Measurements from ENCODE around the gene SERINC4.
"Not testable (repeated sequence)": the region's sequence is repeated elsewhere in the genome, so short reads cannot be mapped to it uniquely, and the experiment has no call there.

Gene SERINC4

DNA sequence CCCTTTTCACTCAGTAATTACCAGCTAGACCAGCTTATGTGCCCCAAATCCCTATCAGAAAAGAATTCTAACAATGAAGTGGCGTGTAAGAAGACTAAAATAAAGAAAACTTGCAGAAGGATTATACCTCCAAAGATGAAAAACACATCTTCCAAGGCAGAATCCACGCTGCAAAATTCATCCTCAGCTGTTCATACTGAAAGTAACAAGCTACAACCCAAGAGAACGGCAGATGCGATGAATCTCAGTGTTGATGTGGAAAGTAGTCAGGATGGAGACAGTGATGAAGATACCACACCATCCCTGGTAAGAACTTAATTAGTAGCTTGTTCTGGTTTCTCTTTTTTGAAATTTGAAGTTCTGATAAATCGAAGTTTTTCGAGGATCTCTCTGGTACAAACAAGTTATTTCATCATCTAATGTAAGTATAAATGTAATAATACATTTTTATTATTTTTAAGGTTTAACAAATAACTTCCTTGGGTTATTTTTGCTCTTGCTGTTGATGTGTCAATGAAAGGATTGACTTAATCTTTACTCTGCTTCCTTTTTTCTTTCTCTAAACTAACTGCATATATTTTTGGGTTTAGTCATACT, 28.1 kb upstream of the SERINC4 start:
- Histone ChIP-seq H3K4me3 (replicated peaks; ENCODE audit: insufficient read depth, low read length) (peak overlapping the region; percentile 83), H3K27me3 (ENCODE audit: insufficient read depth, poor library complexity, severe bottlenecking) (no peaks in the 10 kb centered on the region), H3K27ac (replicated peaks) (peak overlapping the region; percentile 85)
- TF ChIP-seq, protein P1, sequence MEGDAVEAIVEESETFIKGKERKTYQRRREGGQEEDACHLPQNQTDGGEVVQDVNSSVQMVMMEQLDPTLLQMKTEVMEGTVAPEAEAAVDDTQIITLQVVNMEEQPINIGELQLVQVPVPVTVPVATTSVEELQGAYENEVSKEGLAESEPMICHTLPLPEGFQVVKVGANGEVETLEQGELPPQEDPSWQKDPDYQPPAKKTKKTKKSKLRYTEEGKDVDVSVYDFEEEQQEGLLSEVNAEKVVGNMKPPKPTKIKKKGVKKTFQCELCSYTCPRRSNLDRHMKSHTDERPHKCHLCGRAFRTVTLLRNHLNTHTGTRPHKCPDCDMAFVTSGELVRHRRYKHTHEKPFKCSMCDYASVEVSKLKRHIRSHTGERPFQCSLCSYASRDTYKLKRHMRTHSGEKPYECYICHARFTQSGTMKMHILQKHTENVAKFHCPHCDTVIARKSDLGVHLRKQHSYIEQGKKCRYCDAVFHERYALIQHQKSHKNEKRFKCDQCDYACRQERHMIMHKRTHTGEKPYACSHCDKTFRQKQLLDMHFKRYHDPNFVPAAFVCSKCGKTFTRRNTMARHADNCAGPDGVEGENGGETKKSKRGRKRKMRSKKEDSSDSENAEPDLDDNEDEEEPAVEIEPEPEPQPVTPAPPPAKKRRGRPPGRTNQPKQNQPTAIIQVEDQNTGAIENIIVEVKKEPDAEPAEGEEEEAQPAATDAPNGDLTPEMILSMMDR (IDR thresholded peaks at IDR 0.05; ENCODE audit: insufficient read depth, low read length): no peak
- TF ChIP-seq POLR2AphosphoS5 (IDR thresholded peaks at IDR 0.05; ENCODE audit: low read depth) (no peak), SPI1 (IDR thresholded peaks at IDR 0.05; ENCODE audit: borderline replicate concordance, low read depth) (no peak), GABPA (IDR thresholded peaks at IDR 0.05; ENCODE audit: low read depth) (no peak)
- TF ChIP-seq, protein P2, sequence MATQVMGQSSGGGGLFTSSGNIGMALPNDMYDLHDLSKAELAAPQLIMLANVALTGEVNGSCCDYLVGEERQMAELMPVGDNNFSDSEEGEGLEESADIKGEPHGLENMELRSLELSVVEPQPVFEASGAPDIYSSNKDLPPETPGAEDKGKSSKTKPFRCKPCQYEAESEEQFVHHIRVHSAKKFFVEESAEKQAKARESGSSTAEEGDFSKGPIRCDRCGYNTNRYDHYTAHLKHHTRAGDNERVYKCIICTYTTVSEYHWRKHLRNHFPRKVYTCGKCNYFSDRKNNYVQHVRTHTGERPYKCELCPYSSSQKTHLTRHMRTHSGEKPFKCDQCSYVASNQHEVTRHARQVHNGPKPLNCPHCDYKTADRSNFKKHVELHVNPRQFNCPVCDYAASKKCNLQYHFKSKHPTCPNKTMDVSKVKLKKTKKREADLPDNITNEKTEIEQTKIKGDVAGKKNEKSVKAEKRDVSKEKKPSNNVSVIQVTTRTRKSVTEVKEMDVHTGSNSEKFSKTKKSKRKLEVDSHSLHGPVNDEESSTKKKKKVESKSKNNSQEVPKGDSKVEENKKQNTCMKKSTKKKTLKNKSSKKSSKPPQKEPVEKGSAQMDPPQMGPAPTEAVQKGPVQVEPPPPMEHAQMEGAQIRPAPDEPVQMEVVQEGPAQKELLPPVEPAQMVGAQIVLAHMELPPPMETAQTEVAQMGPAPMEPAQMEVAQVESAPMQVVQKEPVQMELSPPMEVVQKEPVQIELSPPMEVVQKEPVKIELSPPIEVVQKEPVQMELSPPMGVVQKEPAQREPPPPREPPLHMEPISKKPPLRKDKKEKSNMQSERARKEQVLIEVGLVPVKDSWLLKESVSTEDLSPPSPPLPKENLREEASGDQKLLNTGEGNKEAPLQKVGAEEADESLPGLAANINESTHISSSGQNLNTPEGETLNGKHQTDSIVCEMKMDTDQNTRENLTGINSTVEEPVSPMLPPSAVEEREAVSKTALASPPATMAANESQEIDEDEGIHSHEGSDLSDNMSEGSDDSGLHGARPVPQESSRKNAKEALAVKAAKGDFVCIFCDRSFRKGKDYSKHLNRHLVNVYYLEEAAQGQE (IDR thresholded peaks at IDR 0.05; ENCODE audit: insufficient replicate concordance, low read depth): no peak
- no peak for DNase-seq (ENCODE audit: low read depth in 1 of 2, low spot score in 1 of 2)

DNA sequence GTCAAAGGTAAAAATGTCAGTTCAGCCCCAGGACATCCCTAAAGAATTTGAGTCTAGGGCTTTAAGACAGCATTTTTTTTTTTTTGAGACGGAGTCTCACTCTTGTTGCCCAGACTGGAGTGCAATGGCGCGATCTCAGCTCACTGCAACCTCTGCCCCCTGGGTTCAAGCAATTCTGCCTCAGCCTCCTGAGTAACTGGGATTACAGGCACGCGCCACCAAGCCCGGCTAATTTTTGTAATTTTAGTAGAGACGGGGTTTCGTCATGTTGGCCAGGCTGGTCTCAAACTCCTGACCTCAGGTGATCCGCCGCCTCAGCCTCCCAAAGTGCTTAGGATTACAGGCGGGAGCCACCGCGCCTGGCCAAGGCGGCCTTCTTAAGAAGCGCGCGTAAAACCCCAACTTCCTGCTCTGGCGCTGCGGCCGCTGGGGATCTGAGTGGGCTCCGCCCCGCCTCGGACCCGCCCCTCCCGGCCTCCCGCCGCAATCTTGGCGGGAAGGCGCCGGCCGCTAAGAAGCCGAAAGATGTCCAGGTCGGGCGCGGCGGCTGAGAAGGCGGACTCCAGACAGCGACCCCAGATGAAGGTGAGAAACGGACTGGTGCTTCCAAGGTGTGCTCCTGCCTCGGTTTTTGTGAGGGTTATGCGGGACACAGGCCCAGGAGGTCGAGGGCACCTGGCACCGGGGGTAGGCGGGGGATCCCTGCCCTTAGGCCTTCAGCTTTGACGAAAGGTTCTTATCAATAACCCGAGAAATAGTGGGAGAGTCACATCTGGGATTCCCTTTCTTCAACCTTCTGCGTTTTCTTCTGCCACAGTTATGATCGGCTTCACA, 26.7 kb upstream of the SERINC4 start, which contains the start of gene WDR76:
Gene WDR76 (plus strand): TSS at position 495 of the 834 bp plus-strand sequence. CDS start 31 bp downstream, at position 526.
- Histone ChIP-seq H3K27me3 (ENCODE audit: insufficient read depth, poor library complexity, severe bottlenecking) (no peaks in the 10 kb centered on the region), H3K4me3 (replicated peaks; ENCODE audit: insufficient read depth, low read length) (peak within 1 kb of the TSS; percentile 83), H3K27ac (replicated peaks) (peak within 1 kb of the TSS; percentile 85)
- DNase-seq (ENCODE audit: low read depth in 1 of 2, low spot score in 1 of 2): peak; percentile 76 to 89
- TF ChIP-seq SPI1 (IDR thresholded peaks at IDR 0.05; ENCODE audit: borderline replicate concordance, low read depth) (no peak; the same call in 1 of the 2 replicates), POLR2AphosphoS5 (IDR thresholded peaks at IDR 0.05; ENCODE audit: low read depth) (peak; percentile 70)
- TF ChIP-seq, protein P2 (IDR thresholded peaks at IDR 0.05; ENCODE audit: insufficient replicate concordance, low read depth): no peak

DNA sequence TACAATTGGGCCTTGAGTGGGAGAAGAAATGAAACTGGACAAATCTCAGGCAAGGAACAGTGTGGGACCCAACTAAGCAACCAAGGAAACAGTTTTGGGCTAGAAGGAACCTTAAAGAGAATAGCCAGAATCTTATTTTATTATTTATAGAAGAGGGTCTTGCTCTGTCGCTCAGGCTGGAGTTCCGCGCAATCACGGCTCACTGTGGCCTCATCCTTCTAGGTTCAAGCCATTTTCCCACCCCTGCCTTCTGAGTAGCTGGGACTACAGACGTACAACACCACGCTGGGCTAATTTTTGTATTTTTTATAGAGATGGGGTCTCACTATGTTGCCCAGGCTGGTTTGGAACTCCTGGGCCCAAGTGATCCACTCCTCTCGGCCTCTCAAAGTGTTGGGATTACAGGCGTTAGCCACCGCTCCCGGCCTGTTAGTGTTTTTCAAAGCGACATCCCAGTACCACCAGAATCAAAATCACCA, 26.0 kb upstream of the SERINC4 start:
- no peak overlapping the region for H3K4me3 ChIP-seq (replicated peaks; ENCODE audit: insufficient read depth, low read length)
- peak overlapping the region; percentile 85 for H3K27ac ChIP-seq (replicated peaks)

DNA sequence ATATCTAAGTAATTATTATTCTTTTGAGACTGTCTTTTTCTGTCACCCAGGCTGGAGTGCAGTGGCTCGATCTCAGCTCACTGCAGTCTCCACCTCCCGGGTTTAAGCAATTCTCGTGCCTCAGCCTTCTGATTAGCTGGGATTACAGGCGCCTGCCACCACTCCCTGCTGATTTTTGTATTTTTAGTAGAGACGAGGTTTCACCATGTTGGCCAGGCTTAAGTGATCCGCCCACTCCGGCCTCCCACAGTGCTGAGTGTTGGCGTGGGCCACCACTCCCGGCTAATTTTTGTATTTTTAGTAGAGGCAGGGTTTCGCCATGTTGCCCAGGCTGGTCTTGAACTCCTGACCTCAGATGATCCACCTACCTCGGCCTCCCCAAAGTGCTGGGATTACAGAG, 25.3 kb upstream of the SERINC4 start:
- H3K4me3 ChIP-seq (replicated peaks; ENCODE audit: insufficient read depth, low read length): not testable (repeated sequence)
- H3K27ac ChIP-seq (replicated peaks): peak overlapping the region; percentile 83

More for the DNA sequence above, 26.0 kb upstream of the SERINC4 start:
- TF ChIP-seq POLR2AphosphoS5 (IDR thresholded peaks at IDR 0.05; ENCODE audit: low read depth) (no peak), GABPA (IDR thresholded peaks at IDR 0.05; ENCODE audit: low read depth) (no peak)
- TF ChIP-seq, protein P2 (IDR thresholded peaks at IDR 0.05; ENCODE audit: insufficient replicate concordance, low read depth): no peak
- no peak for DNase-seq (ENCODE audit: low read depth in 1 of 2, low spot score in 1 of 2)
- no peaks in the 10 kb centered on the region for H3K27me3 ChIP-seq (ENCODE audit: insufficient read depth, poor library complexity, severe bottlenecking)

More for the DNA sequence above, 25.3 kb upstream of the SERINC4 start:
- not testable (repeated sequence) for H3K27me3 ChIP-seq (ENCODE audit: insufficient read depth, poor library complexity, severe bottlenecking); DNase-seq (ENCODE audit: low read depth in 1 of 2, low spot score in 1 of 2)

Data from HL-60 (cell line).